Neutrophil (primary cell): ENCODE measurements around the gene OBSCN.

Source experiments
- H3K27ac ChIP-seq: fragments of 200-600 bp; sonication (generic); 2 replicates; pipeline ENCODE4 v1.5.1; 2016; ENCODE audit warnings: mild to moderate bottlenecking, moderate library complexity
- H3K27me3 ChIP-seq: fragments of 200-600 bp; sonication (generic); 2 replicates; pipeline ENCODE4 v1.6.0; 2016; ENCODE audit warnings: mild to moderate bottlenecking
- H3K36me3 ChIP-seq: fragments of 200-600 bp; sonication (generic); 2 replicates; pipeline ENCODE4 v1.5.1; 2017
- H3K4me1 ChIP-seq, 2 experiments: fragments of 200-600 bp in 1 of 2; sonication (generic) in 1 of 2; 1 replicate in 1 of 2; 2 replicates in 1 of 2; pipeline versions ENCODE4 v1.5.1 to v1.6.1; 2013 to 2016; ENCODE audit warnings: low read depth in 1 of 2, low read length in 1 of 2, mild to moderate bottlenecking in 1 of 2, moderate library complexity in 1 of 2; ENCODE audit not compliant: control insufficient read depth in 1 of 2, insufficient read depth in 1 of 2
- H3K4me3 ChIP-seq, 2 experiments: fragments of 200-600 bp in 1 of 2; sonication (generic) in 1 of 2; 1 replicate in 1 of 2; 2 replicates in 1 of 2; pipeline ENCODE4 v1.5.1; 2013 to 2016; ENCODE audit warnings: low read depth in 1 of 2, low read length in 1 of 2, mild to moderate bottlenecking in 1 of 2, moderate library complexity in 1 of 2
- H3K9me3 ChIP-seq: fragments of 200-600 bp; sonication (generic); 2 replicates; pipeline ENCODE4 v1.5.1; 2016
- TF ChIP-seq, protein P1 (sequence below): fragments of 200-600 bp; sonication (generic); IDR thresholded peaks from 2 replicates; pipeline ENCODE4 v1.5.1; 2016; ENCODE audit warnings: antibody characterized with exemption

OBSCN gene

GRCh38 chr1:228259368-228259894 lies 51.6 kb downstream of the OBSCN start:
- Histone ChIP-seq H3K27me3 (no peaks in the 10 kb centered on the region), H3K4me3 (no peak overlapping the region), H3K9me3 (no peaks in the 10 kb centered on the region), H3K27ac (no peak overlapping the region), H3K4me1 (no peaks in the 10 kb centered on the region), H3K36me3 (no peaks in the 10 kb centered on the region)
- TF ChIP-seq, protein P1, sequence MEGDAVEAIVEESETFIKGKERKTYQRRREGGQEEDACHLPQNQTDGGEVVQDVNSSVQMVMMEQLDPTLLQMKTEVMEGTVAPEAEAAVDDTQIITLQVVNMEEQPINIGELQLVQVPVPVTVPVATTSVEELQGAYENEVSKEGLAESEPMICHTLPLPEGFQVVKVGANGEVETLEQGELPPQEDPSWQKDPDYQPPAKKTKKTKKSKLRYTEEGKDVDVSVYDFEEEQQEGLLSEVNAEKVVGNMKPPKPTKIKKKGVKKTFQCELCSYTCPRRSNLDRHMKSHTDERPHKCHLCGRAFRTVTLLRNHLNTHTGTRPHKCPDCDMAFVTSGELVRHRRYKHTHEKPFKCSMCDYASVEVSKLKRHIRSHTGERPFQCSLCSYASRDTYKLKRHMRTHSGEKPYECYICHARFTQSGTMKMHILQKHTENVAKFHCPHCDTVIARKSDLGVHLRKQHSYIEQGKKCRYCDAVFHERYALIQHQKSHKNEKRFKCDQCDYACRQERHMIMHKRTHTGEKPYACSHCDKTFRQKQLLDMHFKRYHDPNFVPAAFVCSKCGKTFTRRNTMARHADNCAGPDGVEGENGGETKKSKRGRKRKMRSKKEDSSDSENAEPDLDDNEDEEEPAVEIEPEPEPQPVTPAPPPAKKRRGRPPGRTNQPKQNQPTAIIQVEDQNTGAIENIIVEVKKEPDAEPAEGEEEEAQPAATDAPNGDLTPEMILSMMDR: no peak

DNA sequence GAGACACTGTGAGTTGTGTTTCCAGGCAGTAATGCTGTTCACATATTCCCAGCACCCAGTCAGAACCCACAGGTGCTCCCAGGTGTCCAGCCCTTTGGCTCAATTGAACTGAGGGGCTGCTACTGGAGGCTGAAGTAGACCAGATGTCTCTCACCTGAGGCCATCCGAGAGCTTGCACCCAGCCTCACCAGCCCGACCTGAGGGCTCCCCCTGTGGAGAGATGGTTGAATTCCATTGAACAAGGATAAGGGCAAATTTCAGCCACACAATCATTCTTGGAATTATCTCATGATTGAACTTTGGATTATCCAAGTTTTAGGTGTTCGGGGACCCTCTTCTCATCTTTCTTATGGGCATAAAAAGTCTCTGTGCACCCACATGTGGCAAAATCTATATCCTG lies 52.1 kb downstream of the OBSCN start:
- no peaks in the 10 kb centered on the region for H3K9me3 ChIP-seq
- no peaks in the 10 kb centered on the region for H3K36me3 ChIP-seq
- no peak overlapping the region for H3K27ac ChIP-seq
- H3K27me3 ChIP-seq: no peaks in the 10 kb centered on the region
- H3K4me1 ChIP-seq: no peaks in the 10 kb centered on the region
- no peak overlapping the region for H3K4me3 ChIP-seq
- TF ChIP-seq, protein P1: no peak

GRCh38 chr1:228261706-228262105 lies 53.9 kb downstream of the OBSCN start:
- H3K9me3 ChIP-seq: no peaks in the 10 kb centered on the region
- TF ChIP-seq, protein P1: no peak
- no peak overlapping the region for H3K27ac ChIP-seq
- no peak overlapping the region for H3K4me3 ChIP-seq
- no peaks in the 10 kb centered on the region for H3K36me3 ChIP-seq
- no peaks in the 10 kb centered on the region for H3K4me1 ChIP-seq
- H3K27me3 ChIP-seq: no peaks in the 10 kb centered on the region

DNA sequence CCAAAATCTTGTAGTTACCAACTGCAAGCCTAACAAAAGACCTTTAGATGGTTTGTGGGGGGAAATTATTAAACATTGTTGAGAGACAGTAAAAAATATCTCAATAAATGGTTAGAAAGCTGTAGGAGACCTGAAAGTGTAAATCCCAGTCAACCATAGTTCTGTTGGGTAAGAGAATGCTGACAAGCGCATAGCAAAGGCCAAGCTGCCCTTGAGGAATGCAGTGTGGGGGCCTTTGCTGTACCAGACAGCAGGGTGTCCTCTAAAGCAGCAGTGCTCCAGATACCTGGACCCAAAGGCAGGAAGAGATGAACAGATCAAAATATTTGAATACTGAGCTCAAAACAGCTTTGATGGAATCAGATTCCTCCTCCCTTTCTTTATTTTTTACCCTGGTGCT lies 54.6 kb downstream of the OBSCN start:
- TF ChIP-seq, protein P1: no peak
- no peaks in the 10 kb centered on the region for H3K36me3 ChIP-seq
- H3K4me3 ChIP-seq: no peak overlapping the region
- no peaks in the 10 kb centered on the region for H3K4me1 ChIP-seq
- no peaks in the 10 kb centered on the region for H3K27me3 ChIP-seq
- no peak overlapping the region for H3K27ac ChIP-seq
- no peaks in the 10 kb centered on the region for H3K9me3 ChIP-seq

DNA sequence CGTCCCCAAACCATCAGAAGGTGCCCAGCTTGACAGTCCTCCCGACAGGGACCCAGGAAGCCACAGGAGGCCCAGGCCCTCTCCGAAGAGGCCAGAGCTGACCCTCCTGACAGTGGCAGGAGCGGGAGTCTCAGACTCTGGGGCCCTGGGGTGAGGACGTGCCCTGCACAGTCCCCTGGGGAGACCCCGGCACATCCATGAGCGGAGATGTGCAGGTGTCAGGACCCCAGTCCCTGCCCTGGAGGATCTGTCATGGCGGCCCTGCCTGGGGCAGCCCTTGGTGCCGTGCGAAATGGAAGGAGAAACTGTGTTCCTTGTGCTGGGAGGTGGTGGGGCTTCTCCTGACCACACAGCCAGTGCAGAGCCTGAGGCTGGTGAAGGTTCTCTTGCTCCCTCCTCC lies 55.8 kb downstream of the OBSCN start:
- Histone ChIP-seq H3K27ac (no peak overlapping the region), H3K4me1 (no peaks in the 10 kb centered on the region), H3K27me3 (no peaks in the 10 kb centered on the region), H3K4me3 (no peak overlapping the region), H3K9me3 (no peaks in the 10 kb centered on the region), H3K36me3 (no peaks in the 10 kb centered on the region)
- TF ChIP-seq, protein P1: no peak
